ENCODE results near the gene PTPRU.

The PTPRU gene

GRCh38 chr1:29235955-29236711 is at the start of gene PTPRU:
Gene PTPRU, plus strand, starts transcription at chr1:29236522. Its CDS starts 123 bp downstream, at chr1:29236645.
- peak; percentile 64 to 67 for DNase-seq (ENCODE audit: low read depth in 2 of 2)

- no peak for DNase-seq (ENCODE audit: low read depth in 2 of 2)
Observed at GRCh38 chr1:29186707-29187106, 49.6 kb upstream of the PTPRU start.

- DNase-seq (ENCODE audit: low read depth in 2 of 2): no peak
Observed at GRCh38 chr1:29190718-29191117, 45.6 kb upstream of the PTPRU start.

- DNase-seq (ENCODE audit: low read depth in 2 of 2): no peak
Observed at GRCh38 chr1:29193879-29194455, 42.4 kb upstream of the PTPRU start.

GRCh38 chr1:29195881-29196291 is 40.4 kb upstream of the PTPRU start:
- DNase-seq (ENCODE audit: low read depth in 2 of 2): no peak

GRCh38 chr1:29196863-29197589 is 39.3 kb upstream of the PTPRU start:
- DNase-seq (ENCODE audit: low read depth in 2 of 2): no peak

- DNase-seq (ENCODE audit: low read depth in 2 of 2): no peak
Observed at GRCh38 chr1:29197590-29197924, 38.8 kb upstream of the PTPRU start.

- DNase-seq (ENCODE audit: low read depth in 2 of 2): no peak
Observed at GRCh38 chr1:29197993-29198392, 38.3 kb upstream of the PTPRU start.

- no peak for DNase-seq (ENCODE audit: low read depth in 2 of 2)
Observed at GRCh38 chr1:29200906-29201594, 35.3 kb upstream of the PTPRU start.

- no peak for DNase-seq (ENCODE audit: low read depth in 2 of 2)
Observed at GRCh38 chr1:29201595-29202051, 34.7 kb upstream of the PTPRU start.

GRCh38 chr1:29202053-29202452 is 34.3 kb upstream of the PTPRU start:
- DNase-seq (ENCODE audit: low read depth in 2 of 2): no peak

GRCh38 chr1:29202584-29203340 is 33.6 kb upstream of the PTPRU start:
- DNase-seq (ENCODE audit: low read depth in 2 of 2): peak; percentile 84 to 93

- DNase-seq (ENCODE audit: low read depth in 2 of 2): no peak
Observed at GRCh38 chr1:29208442-29208841, 27.9 kb upstream of the PTPRU start.

- no peak for DNase-seq (ENCODE audit: low read depth in 2 of 2)
Observed at GRCh38 chr1:29209173-29209572, 27.1 kb upstream of the PTPRU start.

GRCh38 chr1:29210278-29211085 is 25.8 kb upstream of the PTPRU start:
- no peak for DNase-seq (ENCODE audit: low read depth in 2 of 2)

GRCh38 chr1:29211086-29212030 is 25.0 kb upstream of the PTPRU start:
- no peak for DNase-seq (ENCODE audit: low read depth in 2 of 2)

GRCh38 chr1:29213055-29213454 is 23.3 kb upstream of the PTPRU start:
- DNase-seq (ENCODE audit: low read depth in 2 of 2): no peak

GRCh38 chr1:29217633-29218032 is 18.7 kb upstream of the PTPRU start:
- no peak for DNase-seq (ENCODE audit: low read depth in 2 of 2)

GRCh38 chr1:29218223-29218622 is 18.1 kb upstream of the PTPRU start:
- no peak for DNase-seq (ENCODE audit: low read depth in 2 of 2)

- no peak for DNase-seq (ENCODE audit: low read depth in 2 of 2)
Observed at GRCh38 chr1:29221296-29221695, 15.0 kb upstream of the PTPRU start.
